ENCODE measurements around the gene TSPAN11. TPM values are rescaled to one million over a fixed set of nuclear protein-coding genes. Genes with fewer than 3 reads are reported as not detected.

The TSPAN11 gene
- total RNA-seq, 1 donor from 2014 or later: 19.7 TPM

DNA sequence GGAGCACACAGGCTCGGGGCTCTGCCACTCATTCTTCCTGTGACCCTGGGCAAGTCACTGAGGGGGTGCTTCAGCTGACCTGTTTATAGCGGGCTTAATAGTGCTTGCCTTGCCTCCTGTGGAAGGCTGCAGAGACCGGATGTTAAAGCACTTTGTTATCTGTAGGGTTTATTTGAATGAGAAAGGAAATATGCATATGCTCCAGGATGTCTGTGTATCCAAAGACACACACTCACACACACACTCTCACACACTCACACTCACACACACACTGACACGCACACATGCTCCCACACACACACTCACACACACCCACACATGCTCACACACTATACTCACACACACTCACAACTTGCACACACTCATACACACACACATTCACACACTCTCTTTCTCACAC, 91.0 kb downstream of the TSPAN11 start:
- Mint-ChIP-seq H3K36me3 (peaks cover 1% of the 10 kb centered on the region), H3K4me1 (no peaks in the 10 kb centered on the region), H3K27me3 (ENCODE audit: low read depth) (peaks cover 6% of the 10 kb centered on the region), H3K9me3 (peaks cover 5% of the 10 kb centered on the region), H3K4me3 (no peak overlapping the region), H3K27ac (no peak overlapping the region)
- TF ChIP-seq, protein P1, sequence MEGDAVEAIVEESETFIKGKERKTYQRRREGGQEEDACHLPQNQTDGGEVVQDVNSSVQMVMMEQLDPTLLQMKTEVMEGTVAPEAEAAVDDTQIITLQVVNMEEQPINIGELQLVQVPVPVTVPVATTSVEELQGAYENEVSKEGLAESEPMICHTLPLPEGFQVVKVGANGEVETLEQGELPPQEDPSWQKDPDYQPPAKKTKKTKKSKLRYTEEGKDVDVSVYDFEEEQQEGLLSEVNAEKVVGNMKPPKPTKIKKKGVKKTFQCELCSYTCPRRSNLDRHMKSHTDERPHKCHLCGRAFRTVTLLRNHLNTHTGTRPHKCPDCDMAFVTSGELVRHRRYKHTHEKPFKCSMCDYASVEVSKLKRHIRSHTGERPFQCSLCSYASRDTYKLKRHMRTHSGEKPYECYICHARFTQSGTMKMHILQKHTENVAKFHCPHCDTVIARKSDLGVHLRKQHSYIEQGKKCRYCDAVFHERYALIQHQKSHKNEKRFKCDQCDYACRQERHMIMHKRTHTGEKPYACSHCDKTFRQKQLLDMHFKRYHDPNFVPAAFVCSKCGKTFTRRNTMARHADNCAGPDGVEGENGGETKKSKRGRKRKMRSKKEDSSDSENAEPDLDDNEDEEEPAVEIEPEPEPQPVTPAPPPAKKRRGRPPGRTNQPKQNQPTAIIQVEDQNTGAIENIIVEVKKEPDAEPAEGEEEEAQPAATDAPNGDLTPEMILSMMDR (IDR thresholded peaks at IDR 0.05; ENCODE audit: unreplicated experiment): no peak
- DNase-seq (ENCODE audit: low spot score in 2 of 2, unreplicated experiment in 2 of 2): no peak

DNA sequence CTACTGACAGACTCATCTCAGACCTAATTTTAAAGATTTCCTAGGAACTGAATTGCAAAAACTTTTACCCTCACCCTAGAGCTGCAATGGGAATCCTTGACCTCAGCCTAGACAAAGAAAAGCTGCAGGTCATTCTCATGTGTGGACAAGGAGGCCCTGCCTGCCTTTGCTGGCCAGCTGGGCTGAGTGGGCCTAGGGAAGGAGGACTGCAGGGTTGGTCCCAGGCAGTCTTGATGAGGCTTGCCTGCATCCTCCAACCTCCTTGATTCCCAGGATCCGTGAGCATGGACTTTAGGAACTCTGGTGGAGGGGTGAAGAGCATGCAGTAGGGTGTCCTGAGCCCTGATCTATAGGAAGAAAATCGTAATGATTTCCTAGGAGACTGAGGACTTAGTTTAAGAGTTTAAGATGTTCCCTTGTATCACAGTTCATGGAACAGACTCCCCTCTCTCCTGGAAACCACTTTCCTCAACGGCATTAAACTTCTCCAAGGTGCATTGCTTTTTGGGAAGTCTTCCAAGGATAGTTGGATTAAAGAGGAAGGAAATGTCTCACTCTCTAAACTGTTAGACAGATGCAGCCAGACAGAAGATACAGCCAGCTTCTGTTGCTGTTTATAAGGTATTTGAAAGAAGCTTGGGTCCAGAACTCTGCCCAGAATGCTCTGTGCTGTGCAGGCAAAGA, 91.7 kb downstream of the TSPAN11 start:
- Mint-ChIP-seq H3K36me3 (peaks cover 1% of the 10 kb centered on the region), H3K27me3 (ENCODE audit: low read depth) (peaks cover 5% of the 10 kb centered on the region), H3K4me3 (no peak overlapping the region), H3K9me3 (peaks cover 5% of the 10 kb centered on the region), H3K27ac (no peak overlapping the region), H3K4me1 (no peaks in the 10 kb centered on the region)
- TF ChIP-seq, protein P1 (IDR thresholded peaks at IDR 0.05; ENCODE audit: unreplicated experiment): no peak
- no peak for DNase-seq (ENCODE audit: low spot score in 2 of 2, unreplicated experiment in 2 of 2)

GRCh38 chr12:31018790-31019505, 92.4 kb downstream of the TSPAN11 start:
- Mint-ChIP-seq H3K27ac (no peak overlapping the region), H3K4me1 (no peaks in the 10 kb centered on the region), H3K27me3 (ENCODE audit: low read depth) (peaks cover 5% of the 10 kb centered on the region), H3K36me3 (peaks cover 1% of the 10 kb centered on the region), H3K4me3 (no peak overlapping the region), H3K9me3 (peaks cover 8% of the 10 kb centered on the region)
- TF ChIP-seq, protein P1 (IDR thresholded peaks at IDR 0.05; ENCODE audit: unreplicated experiment): no peak
- no peak for DNase-seq (ENCODE audit: low spot score in 2 of 2, unreplicated experiment in 2 of 2)

DNA sequence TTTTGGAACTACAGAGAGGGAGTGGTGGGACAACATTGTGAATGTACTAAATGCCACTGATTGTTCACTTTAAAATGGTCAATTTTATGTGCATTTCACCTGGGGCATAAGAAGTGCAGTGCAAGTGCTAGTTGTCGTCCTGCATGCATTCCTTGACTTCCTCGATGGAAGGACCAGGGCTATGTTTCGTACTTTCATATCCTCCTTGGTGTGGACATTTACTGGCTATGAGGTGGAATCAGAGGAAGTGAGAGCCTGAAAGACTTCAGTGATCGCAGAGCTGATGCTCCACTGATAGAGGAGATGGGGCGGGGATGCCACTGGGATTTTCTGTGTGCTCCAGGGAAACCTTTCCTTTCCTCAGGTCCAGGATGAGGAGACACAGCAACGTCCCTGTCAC, 93.0 kb downstream of the TSPAN11 start:
- TF ChIP-seq, protein P1 (IDR thresholded peaks at IDR 0.05; ENCODE audit: unreplicated experiment): no peak
- DNase-seq (ENCODE audit: low spot score in 2 of 2, unreplicated experiment in 2 of 2): no peak
- Mint-ChIP-seq H3K36me3 (peaks cover 1% of the 10 kb centered on the region), H3K9me3 (peaks cover 14% of the 10 kb centered on the region), H3K4me3 (no peak overlapping the region), H3K27me3 (ENCODE audit: low read depth) (peaks cover 5% of the 10 kb centered on the region), H3K27ac (no peak overlapping the region), H3K4me1 (no peaks in the 10 kb centered on the region)

DNA sequence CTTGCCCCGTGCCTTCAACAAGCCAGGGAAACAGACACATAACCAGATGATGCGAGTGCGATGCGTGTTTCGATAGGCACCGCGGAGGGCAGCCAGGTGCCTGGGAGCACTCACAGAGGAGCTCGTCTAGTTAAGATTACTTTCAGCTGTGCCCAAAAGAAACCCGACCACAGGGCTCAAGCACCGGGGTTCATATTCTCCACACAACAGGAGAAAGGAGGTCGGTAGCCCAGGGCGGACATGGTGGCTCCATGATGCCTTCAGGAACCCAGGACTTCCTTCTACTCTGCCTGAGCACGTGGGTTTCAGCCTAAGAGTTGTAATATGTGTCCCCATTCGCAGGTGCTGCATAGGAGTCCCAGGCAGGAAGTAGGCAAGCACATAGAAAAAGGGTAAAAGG, 93.4 kb downstream of the TSPAN11 start:
- peaks cover 5% of the 10 kb centered on the region for H3K27me3 Mint-ChIP-seq (ENCODE audit: low read depth)
- peaks cover 14% of the 10 kb centered on the region for H3K9me3 Mint-ChIP-seq
- peaks cover 1% of the 10 kb centered on the region for H3K36me3 Mint-ChIP-seq
- H3K4me1 Mint-ChIP-seq: no peaks in the 10 kb centered on the region
- H3K27ac Mint-ChIP-seq: no peak overlapping the region
- DNase-seq (ENCODE audit: low spot score in 2 of 2, unreplicated experiment in 2 of 2): no peak
- no peak overlapping the region for H3K4me3 Mint-ChIP-seq
- TF ChIP-seq, protein P1 (IDR thresholded peaks at IDR 0.05; ENCODE audit: unreplicated experiment): no peak
